Left cardiac atrium (tissue), 4 donors: ENCODE data around the gene AGTRAP. TPM values are rescaled to one million over a fixed set of nuclear protein-coding genes. Genes with fewer than 3 reads are reported as not detected.

Experiments
- ATAC-seq, 2 donors: fragments of 200-7000 bp; cut with Tn5 transposase; one replicate each; pipeline ENCODE4 v1.9.1; 2020; ENCODE audit warnings: mild to moderate bottlenecking in 2 of 2, moderate library complexity in 2 of 2
- DNase-seq: peaks from one replicate; pipeline ENCODE4 v3.0.0-alpha.2; 2020
- intact Hi-C, 2 donors: fragments of 100-400 bp; cut with DNase I; formaldehyde crosslinking; loops; one replicate each; pipeline versions ENCODE4 v1.14.1 to v1.15.1; 2022 to 2023
- total RNA-seq, 2 donors: library from RNA; stranded (reverse); fragmentation: NEBNext Ultra II Directional; extraction: Animal tissue kit (Norgen Biotek cat#: 25700); gene quantifications; one replicate each; pipeline ENCODE4 v1.2.1, GENCODE V29; 2021
- donor health status: DM: no; HTN: yes; CAD: no.
- donor health status: DM: no; HTN: yes; CAD: no; lungs with severe emphysema.
- donor health status: DM: yes; HTN: yes; CAD: no.
- donor health status: Dilated cardiomyopathy.

The AGTRAP gene
- total RNA-seq, 2 donors from 2014 or later: 25.4 to 25.7 TPM

DNA sequence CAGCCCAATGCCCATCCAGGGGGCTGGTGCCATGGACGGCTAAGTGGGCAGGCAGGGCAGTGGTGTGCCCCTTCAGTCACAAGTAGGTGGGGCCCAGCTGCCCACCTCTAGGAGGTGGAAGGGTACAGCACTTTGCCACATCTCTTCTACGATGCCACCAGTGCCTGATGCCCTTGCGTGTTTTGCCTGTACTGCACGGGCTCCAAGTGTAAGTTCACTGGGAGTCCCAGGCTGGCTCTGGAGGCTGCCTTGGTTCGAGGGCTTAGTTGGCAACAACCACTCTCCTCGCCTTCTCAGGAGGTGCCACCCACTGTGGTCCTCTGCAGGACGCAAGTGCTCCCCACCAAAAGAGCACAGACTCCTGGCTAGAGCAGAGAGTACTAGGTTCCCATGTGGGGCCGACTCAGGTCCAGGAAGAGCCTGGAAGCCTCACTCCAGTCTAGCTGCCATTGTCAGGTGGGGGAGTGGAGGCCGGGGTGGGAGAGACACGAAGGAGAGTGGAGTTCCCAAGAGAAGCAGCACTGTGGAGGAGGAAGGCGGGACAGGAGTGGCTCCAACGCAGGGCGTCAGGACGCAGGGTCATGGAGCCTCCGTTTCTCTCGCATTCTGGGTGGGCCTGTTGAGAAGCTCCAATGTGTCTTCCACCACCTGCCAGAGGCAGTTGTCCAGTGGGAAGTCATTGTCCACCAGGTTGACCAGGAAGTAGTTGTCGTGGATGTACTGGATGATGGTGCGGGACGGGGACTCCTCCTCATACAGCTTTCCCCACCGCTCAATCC lies 54.4 kb downstream of the AGTRAP start:
- intact Hi-C loops: loop anchor here in 1 of 2 donors (2.0 kb wide), 1 partner anchor 15 kb away; the partner anchor contains the start of gene MTHFR
- ATAC-seq (no peak), DNase-seq (no peak)

DNA sequence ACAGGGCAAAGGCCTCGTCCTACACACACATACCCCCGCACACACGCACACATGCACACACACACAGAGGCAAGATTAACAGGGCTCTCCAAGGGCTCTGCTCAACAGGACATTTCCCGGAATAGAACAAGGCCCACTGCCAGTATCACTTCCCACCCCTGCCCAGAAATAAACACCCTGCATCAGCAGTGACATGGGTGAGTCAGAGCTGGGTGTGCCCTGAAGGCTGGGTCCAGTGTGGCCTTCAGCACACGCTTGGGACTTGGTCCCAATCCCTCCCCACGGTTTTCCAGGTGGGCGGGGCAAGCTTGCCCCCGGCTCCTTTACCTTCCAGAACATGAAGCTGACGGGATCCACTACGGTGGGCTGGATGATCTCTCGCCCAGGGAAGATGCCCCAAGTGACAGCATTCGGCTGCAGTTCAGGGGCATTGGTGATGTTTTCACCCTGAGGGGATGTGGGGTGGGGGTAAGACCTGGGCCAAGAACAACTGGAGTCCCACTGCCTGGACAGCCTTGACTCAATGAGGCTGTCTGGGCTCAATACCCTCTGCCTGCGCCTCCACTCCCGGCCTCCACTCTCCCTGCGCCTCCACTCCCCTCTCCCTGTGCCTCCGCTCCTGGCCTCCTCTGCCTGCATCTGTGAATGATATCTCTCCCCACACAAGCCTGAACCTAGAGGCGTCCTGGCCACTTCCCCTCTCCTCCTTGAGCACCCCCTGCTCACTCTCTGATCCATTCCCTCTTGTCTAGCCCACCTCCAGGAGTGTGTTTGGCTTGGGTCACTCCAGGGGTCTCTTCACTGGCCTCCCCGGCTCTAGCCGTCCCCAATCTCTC lies 55.2 kb downstream of the AGTRAP start:
- intact Hi-C loops: loop anchor here in 1 of 2 donors (2.0 kb wide), 1 partner anchor 14 kb away; the partner anchor contains the start of gene MTHFR
- ATAC-seq: peak; percentile 84 to 87
- DNase-seq: peak; percentile 95

DNA sequence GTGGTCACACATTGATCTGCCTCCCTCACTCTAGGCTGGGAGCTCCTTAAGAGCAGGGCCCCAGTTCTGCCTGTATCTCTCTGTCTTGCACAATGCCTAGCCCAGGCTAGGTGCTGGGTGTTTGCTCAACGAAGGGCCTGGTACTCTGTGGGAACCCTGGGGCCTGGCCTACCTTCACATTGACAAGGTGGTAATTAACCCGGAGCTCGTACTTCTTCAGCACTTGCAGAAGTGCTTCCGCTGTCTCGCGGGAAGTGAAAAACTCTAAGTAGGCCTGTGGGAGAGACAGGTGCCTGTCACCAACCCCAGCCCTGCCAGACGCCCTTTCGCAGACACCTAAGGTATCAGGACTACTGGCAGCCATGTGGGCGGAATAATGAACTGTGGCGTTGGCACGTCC lies 56.2 kb downstream of the AGTRAP start:
- ATAC-seq (peak; percentile 8 to 11), DNase-seq (peak; percentile 74)
- intact Hi-C loops: no loop called here

DNA sequence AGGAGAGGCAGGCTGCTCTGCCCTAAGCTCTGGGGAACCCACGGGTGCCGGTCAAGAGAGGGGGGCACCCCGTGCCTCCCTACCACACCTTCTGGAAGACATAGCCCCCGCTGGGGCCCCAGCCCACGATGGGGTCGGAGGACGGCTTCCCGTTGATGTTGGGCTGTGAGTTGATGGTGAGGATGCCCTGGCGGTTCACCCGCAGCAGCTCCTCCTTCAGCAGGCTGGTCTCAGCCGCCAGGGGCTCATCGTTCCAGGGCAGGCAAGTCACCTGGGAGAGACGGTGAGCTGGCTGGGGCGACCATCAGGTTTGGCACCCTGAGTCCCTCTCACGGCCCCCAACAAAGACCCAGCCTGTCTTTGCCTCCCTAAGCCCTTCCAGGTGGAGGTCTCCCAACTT lies 57.9 kb downstream of the AGTRAP start:
- no peak for ATAC-seq
- intact Hi-C loops: no loop called here
- no peak for DNase-seq

DNA sequence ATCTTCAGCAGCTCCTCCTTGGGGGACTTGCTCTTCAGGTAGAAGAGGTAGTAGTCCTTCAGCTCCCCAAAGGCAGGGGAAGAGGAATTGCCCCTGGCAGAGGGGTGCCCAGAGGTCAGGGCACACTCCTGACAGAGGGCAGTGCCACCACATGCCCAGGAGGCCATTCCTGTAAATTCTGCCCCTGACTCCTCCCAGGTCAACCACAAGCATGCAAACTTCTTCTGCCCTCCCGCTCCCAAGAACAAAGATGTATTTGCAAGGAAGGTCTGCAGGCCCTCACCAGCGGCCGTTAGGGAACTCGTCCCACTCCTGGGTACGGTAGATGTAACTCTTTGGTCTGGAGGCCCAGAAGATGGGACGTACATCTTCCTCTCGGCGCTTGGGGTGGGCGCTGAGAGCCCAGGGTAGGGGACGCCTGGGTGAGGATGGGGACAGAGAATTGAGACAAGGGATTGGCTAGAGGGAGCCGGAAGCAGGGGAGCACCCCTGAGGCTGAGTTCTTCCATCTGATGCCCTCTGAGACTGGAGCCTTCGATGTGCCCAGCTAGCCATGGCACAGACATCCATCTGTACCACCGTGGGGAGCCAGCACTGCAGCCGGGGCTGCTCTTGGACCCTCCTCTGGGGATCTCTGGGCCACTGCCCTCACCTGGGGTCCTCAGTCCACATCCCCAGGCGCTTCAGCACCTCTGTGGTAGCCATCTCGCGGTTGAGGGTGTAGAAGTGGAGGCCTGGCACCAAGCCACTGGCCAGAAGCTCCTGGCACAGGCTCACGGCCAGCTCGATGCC lies 58.7 kb downstream of the AGTRAP start:
- no peak for DNase-seq
- ATAC-seq: no peak
- intact Hi-C loops: no loop called here

DNA sequence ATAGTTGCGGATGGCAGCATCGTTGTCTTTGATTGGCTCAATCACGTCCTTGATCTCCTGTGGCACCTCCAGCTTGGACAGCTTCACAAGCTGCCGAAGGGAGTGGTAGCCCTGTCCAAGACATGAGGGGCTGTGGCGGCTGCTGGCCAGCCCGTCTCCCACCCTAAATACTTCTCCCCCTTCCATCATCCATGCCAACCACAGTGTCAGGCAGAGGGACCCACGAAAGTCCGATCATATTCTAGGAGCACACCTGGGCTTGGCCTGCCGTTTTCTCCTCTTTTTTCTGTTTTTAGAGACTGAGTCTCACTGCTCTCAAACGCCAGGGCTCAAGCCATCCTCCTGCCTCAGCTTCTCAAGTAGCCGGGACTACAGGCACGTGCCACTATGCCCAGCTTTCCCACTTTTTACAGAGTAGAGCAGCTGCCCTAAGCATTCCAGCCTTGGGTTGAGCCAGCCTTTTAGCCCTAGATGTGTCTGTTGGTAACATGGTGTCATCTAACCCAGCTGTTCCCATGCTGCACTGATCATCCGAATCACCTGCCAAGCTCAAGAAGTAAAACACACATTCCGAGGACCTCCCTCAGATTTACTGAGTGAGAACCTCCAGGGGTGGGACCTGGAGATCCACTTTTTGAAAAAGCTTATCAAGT lies 59.4 kb downstream of the AGTRAP start:
- DNase-seq (no peak), ATAC-seq (no peak)
- intact Hi-C loops: no loop called here

DNA sequence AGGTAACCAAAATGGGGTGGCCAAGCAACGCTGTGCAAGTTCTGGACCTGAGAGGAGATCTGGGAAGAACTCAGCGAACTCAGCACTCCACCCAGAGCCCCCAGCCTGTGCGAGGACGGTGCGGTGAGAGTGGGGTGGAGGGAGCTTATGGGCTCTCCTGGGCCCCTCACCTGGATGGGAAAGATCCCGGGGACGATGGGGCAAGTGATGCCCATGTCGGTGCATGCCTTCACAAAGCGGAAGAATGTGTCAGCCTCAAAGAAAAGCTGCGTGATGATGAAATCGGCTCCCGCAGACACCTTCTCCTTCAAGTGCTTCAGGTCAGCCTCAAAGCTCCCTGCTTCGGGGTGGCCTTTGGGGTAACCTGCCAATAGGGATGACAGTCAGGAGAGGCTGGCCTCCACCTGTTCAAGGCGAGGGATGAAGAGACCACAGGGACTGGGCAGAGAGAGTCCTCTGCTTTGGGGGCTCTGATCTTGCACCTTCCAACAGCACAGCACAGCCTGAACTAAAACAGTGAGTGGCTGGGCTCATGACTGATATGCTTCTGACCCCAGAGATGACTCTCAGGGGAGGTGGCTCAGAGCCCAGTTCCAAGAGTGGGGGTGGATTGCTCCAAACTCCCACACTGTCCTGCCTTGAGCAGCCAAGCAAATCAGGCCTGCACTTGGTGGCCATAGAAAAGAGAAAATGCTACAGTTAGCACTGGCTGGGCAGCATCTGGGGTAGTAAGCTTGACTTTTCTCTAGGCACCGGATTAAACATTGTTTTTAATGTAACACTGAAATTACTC lies 60.3 kb downstream of the AGTRAP start:
- peak; percentile 74 for DNase-seq
- ATAC-seq: peak; percentile 51 to 66
- intact Hi-C loops: no loop called here

DNA sequence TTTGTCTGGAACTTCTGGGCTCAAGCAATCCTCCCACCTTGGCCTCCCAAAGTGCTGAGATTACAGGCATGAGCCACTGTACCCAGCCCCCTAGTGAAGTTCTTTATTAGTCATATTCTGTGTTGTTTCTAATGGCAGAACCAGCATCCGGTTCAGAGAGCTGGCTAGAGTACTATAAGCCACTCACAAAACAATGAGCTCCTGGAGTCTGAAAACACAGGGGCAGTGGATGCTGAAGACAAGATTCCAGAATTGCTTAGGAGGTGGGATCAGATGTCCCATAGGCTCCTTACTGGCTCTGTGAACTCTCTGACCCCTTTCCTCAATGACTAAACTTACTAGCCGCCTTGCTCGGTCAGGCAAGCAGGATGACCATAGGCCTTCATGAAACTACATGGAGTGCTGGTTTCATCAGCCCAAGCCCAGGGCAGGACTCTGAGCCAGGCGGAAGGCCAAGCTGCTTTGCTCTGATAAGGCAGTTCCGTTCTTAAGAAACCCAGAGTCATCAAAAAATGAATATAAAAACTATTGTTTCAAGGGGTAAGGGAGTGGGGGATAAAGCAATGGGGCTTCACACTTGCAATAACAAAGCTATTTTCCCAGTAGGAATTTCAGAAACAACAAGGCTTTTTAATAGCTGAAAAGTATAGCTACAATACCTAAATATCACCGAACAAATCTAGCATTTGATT lies 61.7 kb downstream of the AGTRAP start:
- DNase-seq (peak; percentile 87), ATAC-seq (peak in 1 of 2 donors; percentile 51)
- intact Hi-C loops: no loop called here

DNA sequence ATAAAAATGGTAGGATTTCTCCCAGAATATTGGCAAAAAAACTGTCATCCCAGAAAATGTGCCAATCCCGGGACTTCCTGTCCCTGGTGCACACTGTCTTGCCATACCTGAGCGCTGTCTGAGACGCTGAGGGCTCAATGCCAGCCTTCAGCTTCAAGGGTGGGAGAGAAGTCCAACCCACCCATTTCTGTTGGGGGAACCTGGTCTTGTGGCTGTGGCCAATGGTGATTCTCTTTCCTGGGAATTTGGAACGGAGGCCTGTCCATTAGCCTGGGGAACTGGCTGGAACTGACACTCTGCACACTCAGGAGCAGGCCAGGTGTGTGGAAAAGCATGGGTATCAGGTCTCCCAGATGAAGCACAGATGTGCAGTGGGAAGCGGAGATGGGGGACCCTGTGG lies 63.2 kb downstream of the AGTRAP start:
- ATAC-seq: no peak
- intact Hi-C loops: no loop called here
- peak; percentile 16 for DNase-seq

DNA sequence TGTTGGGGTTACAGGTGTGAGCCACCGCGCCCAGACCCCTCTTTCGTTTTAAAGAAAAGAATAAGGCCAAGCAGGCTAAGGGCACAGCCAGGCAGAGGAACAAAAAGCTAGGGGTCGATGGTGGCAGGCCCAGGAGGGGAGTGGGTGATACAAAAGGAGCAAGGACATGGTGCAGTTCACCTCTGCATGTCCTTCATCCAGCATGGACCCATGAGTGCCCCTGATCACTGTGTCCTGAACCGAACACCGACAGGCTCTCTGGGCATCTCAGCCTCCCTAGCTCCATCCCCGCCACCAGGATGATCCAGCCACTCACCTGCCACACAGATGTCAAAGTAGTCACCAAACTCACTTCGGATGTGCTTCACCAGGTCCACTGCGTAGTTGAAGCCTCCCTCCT lies 64.0 kb downstream of the AGTRAP start:
- DNase-seq: peak; percentile 4
- intact Hi-C loops: no loop called here

DNA sequence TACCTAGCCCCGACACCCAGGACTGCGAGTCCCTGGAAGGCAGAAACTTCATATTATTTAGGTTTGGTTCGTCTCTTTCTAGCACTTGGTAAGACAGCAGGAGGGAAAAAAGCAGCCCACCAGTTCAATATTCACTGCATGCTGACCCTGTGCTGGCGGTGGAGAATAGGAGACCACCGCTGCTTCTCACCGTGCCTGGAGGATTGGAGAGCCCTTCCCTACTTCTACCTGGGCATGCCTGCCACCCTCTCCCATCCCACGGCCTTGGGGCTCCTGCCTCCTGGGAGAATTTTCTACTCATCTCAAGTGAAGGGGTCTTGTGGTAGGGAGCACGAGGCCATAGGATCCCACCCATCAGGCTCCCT lies 64.4 kb downstream of the AGTRAP start:
- ATAC-seq: no peak
- peak; percentile 7 for DNase-seq
- intact Hi-C loops: no loop called here

More for the DNA sequence above, 64.0 kb downstream of the AGTRAP start:
- ATAC-seq: no peak

Other genes starting within 250 kb of the AGTRAP start
- 1 to 10 TPM; 3.9 to 7.9 TPM for gene FBXO2, start 81.7 kb upstream of the AGTRAP start, total RNA-seq
- gene FBXO44, start 81.3 kb upstream of the AGTRAP start, total RNA-seq: 10 to 100 TPM; 18.7 to 22.3 TPM
- 1 to 10 TPM; 6.1 to 7.4 TPM for gene FBXO6, start 71.9 kb upstream of the AGTRAP start, total RNA-seq
- 10 to 100 TPM; 20.0 to 24.0 TPM for gene MAD2L2, start 55.0 kb upstream of the AGTRAP start, total RNA-seq
- gene DRAXIN, start 44.4 kb upstream of the AGTRAP start, total RNA-seq: under 1 TPM in 1 of 2 donors, not detected in 1; 0.06 TPM
- gene C1orf167, start 26.1 kb downstream of the AGTRAP start, total RNA-seq: 1 to 10 TPM; 1.2 to 1.3 TPM
- 10 to 100 TPM; 40.1 to 64.3 TPM for gene MTHFR, start 69.8 kb downstream of the AGTRAP start, total RNA-seq
- 10 to 100 TPM; 32.1 to 49.0 TPM for gene CLCN6, start 70.1 kb downstream of the AGTRAP start, total RNA-seq
- over 10,000 TPM; 22,081 to 58,150 TPM for gene NPPA, start 111.6 kb downstream of the AGTRAP start, total RNA-seq
- 1,000 to 10,000 TPM in 1 of 2 donors, 100 to 1,000 TPM in 1; 368 to 4,414 TPM for gene NPPB, start 122.8 kb downstream of the AGTRAP start, total RNA-seq
- gene KIAA2013, start 190.3 kb downstream of the AGTRAP start, total RNA-seq: 10 to 100 TPM; 31.2 to 36.2 TPM
- 10 to 100 TPM; 70.3 to 83.7 TPM for gene PLOD1, start 198.6 kb downstream of the AGTRAP start, total RNA-seq
- 100 to 1,000 TPM; 442 to 451 TPM for gene MFN2, start 244.3 kb downstream of the AGTRAP start, total RNA-seq